Measurements from ENCODE around the gene STK38. TPM values are rescaled to one million over a fixed set of nuclear protein-coding genes. Genes with fewer than 3 reads are reported as not detected.

The STK38 gene
- total and polyA plus RNA-seq, 2 of the 13 experiments (the other 11 are each of a cell fraction or from before 2014, with no cell fraction given), result 10.3 to 20.7 TPM

DNA sequence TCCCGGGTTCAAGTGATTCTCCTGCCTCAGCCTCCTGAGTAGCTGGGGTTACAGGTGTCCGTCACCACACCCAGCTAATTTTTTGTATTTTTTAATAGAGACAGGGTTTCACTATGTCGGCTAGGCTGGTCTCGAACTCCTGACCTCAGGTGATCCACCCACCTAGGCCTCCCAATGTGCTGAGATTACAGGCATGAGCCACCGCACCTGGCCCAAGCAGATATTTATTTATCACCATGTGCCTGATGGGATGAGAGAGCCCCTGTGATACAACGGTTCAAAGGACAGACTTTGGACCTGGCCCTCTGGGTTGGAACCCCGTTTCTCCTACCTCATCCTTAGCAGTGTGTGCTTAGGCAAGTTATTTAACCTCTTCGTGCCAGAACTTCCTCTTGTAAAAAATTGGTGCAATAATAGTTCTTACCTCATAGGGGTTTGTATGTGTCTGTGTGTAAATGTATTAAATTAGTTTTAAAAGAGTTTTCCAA, 19.2 kb upstream of the STK38 start (continued):
- TF ChIP-seq ARNTL (CRISPR knock-in tag; IDR thresholded peaks at IDR 0.05) (peak; percentile 90), MLLT10 (CRISPR knock-in tag; IDR thresholded peaks at IDR 0.05) (no peak), TARDBP (CRISPR knock-in tag; IDR thresholded peaks at IDR 0.05) (peak; percentile 91), ZNF609 (CRISPR knock-in tag; IDR thresholded peaks at IDR 0.05; ENCODE audit: borderline replicate concordance) (peak; percentile 72; the same call in 1 of the 2 replicates), TEAD2 (CRISPR knock-in tag; IDR thresholded peaks at IDR 0.05) (no peak), PPARG (CRISPR knock-in tag; conservative IDR thresholded peaks at IDR 0.05) (no peak; the same call in 1 of the 2 replicates), HDAC2 (CRISPR knock-in tag; IDR thresholded peaks at IDR 0.05) (peak; percentile 95), RXRB (CRISPR knock-in tag; IDR thresholded peaks at IDR 0.05; ENCODE audit: borderline replicate concordance) (peak; percentile 80), YY1 (IDR thresholded peaks at IDR 0.05; ENCODE audit: insufficient read depth, insufficient replicate concordance, low read depth, low read length) (peak; percentile 43), CREB1 (IDR thresholded peaks at IDR 0.05) (no peak), CREB1 (CRISPR knock-in tag; IDR thresholded peaks at IDR 0.05) (peak; percentile 77), ZNF331 (CRISPR knock-in tag; IDR thresholded peaks at IDR 0.05) (peak; percentile 96), ZNF710 (CRISPR knock-in tag; IDR thresholded peaks at IDR 0.05; ENCODE audit: borderline replicate concordance) (peak; percentile 85), ZNF562 (CRISPR knock-in tag; IDR thresholded peaks at IDR 0.05; ENCODE audit: borderline replicate concordance) (no peak), ZFY (CRISPR knock-in tag; IDR thresholded peaks at IDR 0.05) (peak; percentile 56; the same call in 1 of the 2 replicates), TAF15 (IDR thresholded peaks at IDR 0.05; ENCODE audit: low read depth, low read length, poor library complexity, severe bottlenecking) (no peak), THAP9 (CRISPR knock-in tag; IDR thresholded peaks at IDR 0.05; ENCODE audit: borderline replicate concordance) (no peak; the same call in 1 of the 2 replicates), GABPB1 (CRISPR knock-in tag; IDR thresholded peaks at IDR 0.05) (no peak), REL (CRISPR knock-in tag; conservative IDR thresholded peaks at IDR 0.05) (no peak)
- TF ChIP-seq, protein P1, sequence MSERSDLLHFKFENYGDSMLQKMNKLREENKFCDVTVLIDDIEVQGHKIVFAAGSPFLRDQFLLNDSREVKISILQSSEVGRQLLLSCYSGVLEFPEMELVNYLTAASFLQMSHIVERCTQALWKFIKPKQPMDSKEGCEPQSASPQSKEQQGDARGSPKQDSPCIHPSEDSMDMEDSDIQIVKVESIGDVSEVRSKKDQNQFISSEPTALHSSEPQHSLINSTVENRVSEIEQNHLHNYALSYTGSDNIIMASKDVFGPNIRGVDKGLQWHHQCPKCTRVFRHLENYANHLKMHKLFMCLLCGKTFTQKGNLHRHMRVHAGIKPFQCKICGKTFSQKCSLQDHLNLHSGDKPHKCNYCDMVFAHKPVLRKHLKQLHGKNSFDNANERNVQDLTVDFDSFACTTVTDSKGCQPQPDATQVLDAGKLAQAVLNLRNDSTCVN (CRISPR knock-in tag; IDR thresholded peaks at IDR 0.05; ENCODE audit: borderline replicate concordance), result peak; percentile 20; the same call in 1 of the 2 replicates
